ENCODE measurements around the gene SHROOM3. TPM values are rescaled to one million over a fixed set of nuclear protein-coding genes. Genes with fewer than 3 reads are reported as not detected.

The SHROOM3 gene
- total and polyA plus RNA-seq, 2 donors (not counting 1 experiment from before 2014, with no cell fraction given), result 0.91 to 1.5 TPM

DNA sequence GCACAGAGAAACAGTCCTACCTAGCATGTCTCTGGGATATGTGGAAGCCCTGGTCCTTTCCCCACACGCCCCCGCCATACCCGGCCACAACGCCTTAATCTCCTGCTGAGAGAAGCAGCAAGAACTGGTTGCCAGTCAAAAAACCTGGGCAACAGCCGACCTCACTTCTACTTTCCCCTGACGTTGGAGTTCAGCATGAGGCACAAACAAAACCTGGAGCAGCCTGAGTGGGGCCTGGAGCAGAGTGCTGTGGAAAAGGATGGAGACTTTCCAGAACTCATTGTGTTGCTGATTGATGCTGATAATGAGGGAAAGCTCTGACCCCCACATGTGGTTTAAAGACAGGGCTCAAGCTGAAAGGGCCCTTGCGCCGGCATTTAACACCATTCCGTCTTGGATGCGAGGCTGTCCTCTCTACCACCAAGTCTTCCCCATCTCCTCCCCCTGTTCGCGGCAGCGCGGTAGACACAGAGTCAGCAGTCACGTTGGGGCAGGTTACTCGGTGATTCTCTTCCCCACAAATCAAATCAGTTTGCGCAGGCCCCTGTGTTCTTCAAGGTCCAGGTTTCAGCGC is 14.8 kb upstream of the SHROOM3 start:
- Histone ChIP-seq H3K4me2 (replicated peaks; ENCODE audit: low read depth, low read length, poor library complexity, severe bottlenecking) (peak overlapping the region; percentile 75), H3K4me1 (ENCODE audit: control insufficient read depth in 2 of 2, insufficient read depth in 2 of 2, low read length in 2 of 2) (peaks cover 10 to 12% of the 10 kb centered on the region in 2 donors), H2AFZ (ENCODE audit: insufficient read depth, low read depth, low read length, poor library complexity, severe bottlenecking) (no peak overlapping the region), H4K20me1 (ENCODE audit: control insufficient read depth, insufficient read depth, low read length, poor library complexity, severe bottlenecking) (no peaks in the 10 kb centered on the region), H3K27ac (ENCODE audit: low read length in 2 of 2) (no peak overlapping the region), H3K9me3 (ENCODE audit: control extremely low read depth in 1 of 3, control insufficient read depth in 2 of 3, insufficient read depth in 1 of 3, low read length in 2 of 3) (peaks cover 0 to 10% (median 0%) of the 10 kb centered on the region in 3 donors), H3K4me3 (ENCODE audit: control extremely low read depth in 1 of 5, extremely low read depth in 1 of 5, insufficient read depth in 1 of 5, low read depth in 2 of 5, low read length in 4 of 5) (peak overlapping the region in 1 of 5 experiments; percentile 45), H3K79me2 (ENCODE audit: control insufficient read depth, insufficient read depth, low read length) (no peaks in the 10 kb centered on the region), H3K9ac (ENCODE audit: low read length) (no peak overlapping the region), H3K27me3 (replicated peaks in 1 of 4; ENCODE audit: control extremely low read depth in 1 of 4, control insufficient read depth in 3 of 4, insufficient read depth in 4 of 4, low read length in 3 of 4) (peaks cover 0 to 19% (median 7%) of the 10 kb centered on the region in 4 experiments), H3K36me3 (replicated peaks in 1 of 2; ENCODE audit: control extremely low read depth in 1 of 2, control insufficient read depth in 1 of 2, extremely low read depth in 1 of 2, insufficient read depth in 2 of 2, low read length in 1 of 2) (no peaks in the 10 kb centered on the region)
- no peak for ATAC-seq (ENCODE audit: low read depth)
- peak overlapping the region; percentile 76 for H3K4me3 Mint-ChIP-seq
- no peak for TF ChIP-seq EZH2 (IDR thresholded peaks at IDR 0.05; ENCODE audit: borderline replicate concordance, insufficient read depth, low read depth, low read length, poor library complexity, severe bottlenecking)
- TF ChIP-seq, protein P1, sequence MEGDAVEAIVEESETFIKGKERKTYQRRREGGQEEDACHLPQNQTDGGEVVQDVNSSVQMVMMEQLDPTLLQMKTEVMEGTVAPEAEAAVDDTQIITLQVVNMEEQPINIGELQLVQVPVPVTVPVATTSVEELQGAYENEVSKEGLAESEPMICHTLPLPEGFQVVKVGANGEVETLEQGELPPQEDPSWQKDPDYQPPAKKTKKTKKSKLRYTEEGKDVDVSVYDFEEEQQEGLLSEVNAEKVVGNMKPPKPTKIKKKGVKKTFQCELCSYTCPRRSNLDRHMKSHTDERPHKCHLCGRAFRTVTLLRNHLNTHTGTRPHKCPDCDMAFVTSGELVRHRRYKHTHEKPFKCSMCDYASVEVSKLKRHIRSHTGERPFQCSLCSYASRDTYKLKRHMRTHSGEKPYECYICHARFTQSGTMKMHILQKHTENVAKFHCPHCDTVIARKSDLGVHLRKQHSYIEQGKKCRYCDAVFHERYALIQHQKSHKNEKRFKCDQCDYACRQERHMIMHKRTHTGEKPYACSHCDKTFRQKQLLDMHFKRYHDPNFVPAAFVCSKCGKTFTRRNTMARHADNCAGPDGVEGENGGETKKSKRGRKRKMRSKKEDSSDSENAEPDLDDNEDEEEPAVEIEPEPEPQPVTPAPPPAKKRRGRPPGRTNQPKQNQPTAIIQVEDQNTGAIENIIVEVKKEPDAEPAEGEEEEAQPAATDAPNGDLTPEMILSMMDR (IDR thresholded peaks at IDR 0.05), result no peak
- ChIA-PET CTCF (interaction anchor here (0.9 to 5.5 kb wide), 2 partner anchors 11 to 84 kb away, joined by 3 to 36 read pairs; no protein-coding TSS in a partner anchor), POLR2A (no interaction called here)
- 80% methylated on average over 18 of the region's 18 CpGs for WGBS (ENCODE audit: insufficient coverage)
- no peak for DNase-seq
- H3K27me3 Mint-ChIP-seq, result peaks cover 41% of the 10 kb centered on the region
- intact Hi-C loops (cut with micrococcal nuclease), result no loop called here
- H3K4me1 Mint-ChIP-seq, result peaks cover 10% of the 10 kb centered on the region
- H3K9me3 Mint-ChIP-seq (ENCODE audit: insufficient read depth), result no peaks in the 10 kb centered on the region
- H3K27ac Mint-ChIP-seq, result no peak overlapping the region
